ENCODE results near the gene ATP12A.

The ATP12A gene

GRCh38 chr13:24706886-24707585 is 26.8 kb downstream of the ATP12A start:
- DNase-seq (ENCODE audit: low read depth) = no peak
- no peak overlapping the region for H3K4me3 ChIP-seq (ENCODE audit: control insufficient read depth, low read depth, low read length)
- TF ChIP-seq, protein P1, sequence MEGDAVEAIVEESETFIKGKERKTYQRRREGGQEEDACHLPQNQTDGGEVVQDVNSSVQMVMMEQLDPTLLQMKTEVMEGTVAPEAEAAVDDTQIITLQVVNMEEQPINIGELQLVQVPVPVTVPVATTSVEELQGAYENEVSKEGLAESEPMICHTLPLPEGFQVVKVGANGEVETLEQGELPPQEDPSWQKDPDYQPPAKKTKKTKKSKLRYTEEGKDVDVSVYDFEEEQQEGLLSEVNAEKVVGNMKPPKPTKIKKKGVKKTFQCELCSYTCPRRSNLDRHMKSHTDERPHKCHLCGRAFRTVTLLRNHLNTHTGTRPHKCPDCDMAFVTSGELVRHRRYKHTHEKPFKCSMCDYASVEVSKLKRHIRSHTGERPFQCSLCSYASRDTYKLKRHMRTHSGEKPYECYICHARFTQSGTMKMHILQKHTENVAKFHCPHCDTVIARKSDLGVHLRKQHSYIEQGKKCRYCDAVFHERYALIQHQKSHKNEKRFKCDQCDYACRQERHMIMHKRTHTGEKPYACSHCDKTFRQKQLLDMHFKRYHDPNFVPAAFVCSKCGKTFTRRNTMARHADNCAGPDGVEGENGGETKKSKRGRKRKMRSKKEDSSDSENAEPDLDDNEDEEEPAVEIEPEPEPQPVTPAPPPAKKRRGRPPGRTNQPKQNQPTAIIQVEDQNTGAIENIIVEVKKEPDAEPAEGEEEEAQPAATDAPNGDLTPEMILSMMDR (conservative IDR thresholded peaks at IDR 0.05; ENCODE audit: control insufficient read depth, insufficient read depth, low read depth, low read length) = no peak

- H3K4me3 ChIP-seq (ENCODE audit: control insufficient read depth, low read depth, low read length) = no peak overlapping the region
- TF ChIP-seq, protein P1 (conservative IDR thresholded peaks at IDR 0.05; ENCODE audit: control insufficient read depth, insufficient read depth, low read depth, low read length) = no peak
- no peak for DNase-seq (ENCODE audit: low read depth)
Measured at GRCh38 chr13:24709186-24709913, 29.1 kb downstream of the ATP12A start.

GRCh38 chr13:24713022-24713421 is 32.8 kb downstream of the ATP12A start:
- H3K4me3 ChIP-seq (ENCODE audit: control insufficient read depth, low read depth, low read length) = no peak overlapping the region
- DNase-seq (ENCODE audit: low read depth) = no peak
- TF ChIP-seq, protein P1 (conservative IDR thresholded peaks at IDR 0.05; ENCODE audit: control insufficient read depth, insufficient read depth, low read depth, low read length) = no peak

DNA sequence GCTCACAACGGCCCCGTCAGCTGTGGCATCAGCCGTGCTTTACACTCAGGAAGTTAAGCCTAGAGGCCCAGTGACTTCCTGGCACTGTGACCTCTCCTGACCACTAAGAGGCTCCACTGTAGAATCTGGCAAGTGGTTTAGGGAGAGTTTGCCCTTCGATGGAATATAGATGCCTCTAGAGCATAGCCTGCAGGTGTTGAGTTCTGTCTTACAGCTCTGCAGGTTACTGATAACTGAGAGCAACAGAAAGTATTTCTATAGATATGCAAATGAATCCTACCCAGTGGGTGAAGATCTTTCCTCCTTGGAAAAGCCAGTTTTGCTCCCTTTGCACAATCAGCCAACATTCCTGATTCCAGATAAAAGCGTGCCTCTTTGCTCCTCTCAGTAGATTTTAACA is 35.8 kb downstream of the ATP12A start:
- no peak overlapping the region for H3K4me3 ChIP-seq (ENCODE audit: control insufficient read depth, low read depth, low read length)
- TF ChIP-seq, protein P1 (conservative IDR thresholded peaks at IDR 0.05; ENCODE audit: control insufficient read depth, insufficient read depth, low read depth, low read length) = no peak
- DNase-seq (ENCODE audit: low read depth) = no peak

- no peak for DNase-seq (ENCODE audit: low read depth)
- TF ChIP-seq, protein P1 (conservative IDR thresholded peaks at IDR 0.05; ENCODE audit: control insufficient read depth, insufficient read depth, low read depth, low read length) = no peak
- H3K4me3 ChIP-seq (ENCODE audit: control insufficient read depth, low read depth, low read length) = no peak overlapping the region
Measured at GRCh38 chr13:24716446-24716845, 36.2 kb downstream of the ATP12A start.

GRCh38 chr13:24717217-24717616 is 37.0 kb downstream of the ATP12A start:
- no peak overlapping the region for H3K4me3 ChIP-seq (ENCODE audit: control insufficient read depth, low read depth, low read length)
- TF ChIP-seq, protein P1 (conservative IDR thresholded peaks at IDR 0.05; ENCODE audit: control insufficient read depth, insufficient read depth, low read depth, low read length) = no peak
- no peak for DNase-seq (ENCODE audit: low read depth)
